HL-60 (cell line): ENCODE results near the gene TBC1D12.

Source experiments
- CTCF ChIP-seq: IDR thresholded peaks from one replicate; pipeline ENCODE4 v1.5.1; 2011; ENCODE audit warnings: low read length, control low read depth, inconsistent platforms; ENCODE audit not compliant: insufficient read depth
- POLR2AphosphoS5 ChIP-seq: IDR thresholded peaks from 2 replicates; pipeline ENCODE4 v1.6.1; 2012; ENCODE audit warnings: low read depth

GRCh38 chr10:94383530-94383929 is 18.8 kb upstream of the TBC1D12 start:
- TF ChIP-seq CTCF = no peak
- no peak for TF ChIP-seq POLR2AphosphoS5
